Urothelium cell line (cell line): ENCODE data around the gene MB.

ENCODE experiments used
- DNase-seq: peaks from one replicate; pipeline ENCODE4 v3.0.0; 2011; ENCODE audit warnings: low spot score, mixed read lengths
- FAIRE-seq: peaks from 2 replicates; lab custom pipeline; 2011; peaks lifted over from hg19 to GRCh38; lab: Jason Lieb, UNC

MB gene

DNA sequence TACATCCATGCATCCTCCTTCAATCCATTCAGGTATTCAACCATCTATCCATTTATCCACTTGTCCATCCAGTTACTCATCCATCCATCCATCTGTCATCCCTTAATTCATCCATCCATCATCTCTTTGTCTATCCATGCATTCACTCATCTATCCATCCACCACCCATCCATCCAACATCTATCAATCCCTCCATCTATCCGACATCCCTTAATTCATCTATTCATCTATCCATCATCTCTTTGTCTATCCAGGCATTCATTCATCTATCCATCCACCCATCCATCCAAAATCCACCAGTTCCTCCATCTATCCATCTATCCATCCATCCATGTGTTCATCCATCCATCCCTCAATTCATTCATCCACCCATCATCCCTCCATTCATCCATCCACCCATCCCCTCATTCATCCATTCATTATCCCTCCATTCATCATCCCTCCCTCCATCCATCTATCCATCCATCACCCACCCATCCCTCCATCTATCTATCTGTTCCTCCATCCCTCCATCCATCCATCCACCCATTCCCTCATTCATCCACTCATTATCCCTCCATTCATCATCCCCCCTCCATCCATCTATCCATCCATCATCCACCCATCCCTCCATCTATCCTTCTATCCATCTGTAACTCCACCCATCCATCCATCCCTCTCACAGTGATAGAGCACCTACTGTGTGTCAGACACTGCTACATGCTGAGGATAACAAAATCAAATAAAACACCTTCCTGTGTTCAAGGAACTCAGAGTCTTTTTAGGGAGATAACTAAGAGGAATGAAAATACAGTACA is 1.5 kb upstream of the MB start:
- DNase-seq (no peak), FAIRE-seq (peak; percentile 81)

DNA sequence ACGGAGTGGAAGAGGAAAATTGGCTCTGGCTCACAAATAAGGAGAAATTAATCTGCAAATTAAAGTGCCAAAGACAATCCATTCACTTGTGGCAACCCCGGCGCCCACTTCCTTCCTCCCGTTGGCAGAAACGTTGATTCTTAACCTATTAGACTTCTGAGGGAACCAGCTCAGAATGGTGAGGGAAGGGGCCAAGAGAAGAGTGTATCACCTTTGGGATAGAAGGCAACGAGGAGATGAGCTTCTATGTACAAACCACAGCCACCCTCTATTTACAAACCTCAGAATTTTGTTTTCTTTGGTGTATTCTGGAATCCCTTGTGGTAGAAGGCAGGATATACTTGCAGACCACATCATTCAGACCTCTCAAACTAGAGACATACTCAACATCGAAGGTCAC is 1.1 kb downstream of the MB start:
- DNase-seq (no peak), FAIRE-seq (no peak)

GRCh38 chr22:35615156-35615555 is 2.0 kb downstream of the MB start:
- FAIRE-seq (peak; percentile 46), DNase-seq (no peak)

DNA sequence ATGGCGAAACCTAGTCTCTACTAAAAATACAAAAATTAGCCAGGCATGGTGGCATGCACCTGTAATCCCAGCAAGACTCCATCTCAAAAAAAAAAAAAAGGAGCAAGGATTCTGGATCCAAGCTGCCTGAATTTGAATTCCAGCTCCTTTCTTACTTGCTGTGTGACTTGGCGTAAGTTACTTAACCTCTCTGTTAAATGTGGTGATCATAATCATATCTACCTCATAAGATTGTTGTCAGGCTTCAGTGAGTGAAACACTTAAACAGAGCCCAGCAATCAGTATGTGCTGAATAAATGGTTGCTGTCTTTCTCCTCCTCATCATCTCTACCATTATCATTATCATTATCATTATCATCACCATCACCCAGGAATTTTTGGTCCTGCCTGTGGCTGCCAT is 2.7 kb downstream of the MB start:
- DNase-seq (no peak), FAIRE-seq (no peak)

DNA sequence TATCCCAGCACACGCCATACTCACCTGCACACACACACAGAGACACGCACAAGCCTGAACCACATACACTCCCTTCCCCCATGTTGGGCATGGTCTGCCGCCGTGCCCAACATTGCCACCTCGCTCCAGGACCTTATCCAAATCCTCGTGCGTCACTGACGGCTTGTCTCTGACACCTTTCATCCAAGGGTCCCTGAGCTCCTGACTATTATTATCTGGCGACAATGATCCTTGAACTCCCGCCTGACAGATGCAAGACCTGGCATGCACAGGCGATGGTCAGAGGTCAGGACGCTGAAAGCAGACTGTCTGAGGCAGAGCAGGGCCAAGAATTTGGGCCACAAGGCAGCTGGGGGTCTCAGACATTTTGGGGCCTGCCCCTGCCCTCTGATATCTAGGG is 4.2 kb downstream of the MB start:
- FAIRE-seq: no peak

GRCh38 chr22:35611891-35612576 is 5.1 kb downstream of the MB start:
- no peak for FAIRE-seq
- DNase-seq: no peak

More for the DNA sequence above, 4.2 kb downstream of the MB start:
- no peak for DNase-seq

GRCh38 chr22:35611200-35611890 is 5.8 kb downstream of the MB start:
- DNase-seq: no peak
- no peak for FAIRE-seq

DNA sequence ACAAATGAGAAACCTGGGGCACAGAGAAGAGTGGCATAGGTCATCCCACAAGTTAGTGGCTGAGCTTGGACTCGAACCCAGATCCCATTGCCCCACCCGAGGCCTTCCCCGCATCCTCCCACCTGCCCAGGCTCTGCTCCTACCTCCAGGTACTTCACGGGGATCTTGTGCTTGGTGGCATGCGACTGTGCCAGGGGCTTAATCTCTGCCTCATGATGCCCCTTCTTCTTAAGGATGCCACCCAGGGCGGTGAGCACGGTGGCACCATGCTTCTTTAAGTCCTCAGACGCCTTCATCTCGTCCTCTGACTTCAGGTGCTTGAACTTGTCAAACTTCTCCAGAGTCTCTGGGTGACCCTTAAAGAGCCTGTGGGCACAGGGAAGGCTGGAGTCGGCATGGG is 6.4 kb downstream of the MB start:
- no peak for DNase-seq
- no peak for FAIRE-seq

- FAIRE-seq (no peak), DNase-seq (no peak)
These were observed 7.4 kb downstream of the MB start for GRCh38 chr22:35609761-35610160.

DNA sequence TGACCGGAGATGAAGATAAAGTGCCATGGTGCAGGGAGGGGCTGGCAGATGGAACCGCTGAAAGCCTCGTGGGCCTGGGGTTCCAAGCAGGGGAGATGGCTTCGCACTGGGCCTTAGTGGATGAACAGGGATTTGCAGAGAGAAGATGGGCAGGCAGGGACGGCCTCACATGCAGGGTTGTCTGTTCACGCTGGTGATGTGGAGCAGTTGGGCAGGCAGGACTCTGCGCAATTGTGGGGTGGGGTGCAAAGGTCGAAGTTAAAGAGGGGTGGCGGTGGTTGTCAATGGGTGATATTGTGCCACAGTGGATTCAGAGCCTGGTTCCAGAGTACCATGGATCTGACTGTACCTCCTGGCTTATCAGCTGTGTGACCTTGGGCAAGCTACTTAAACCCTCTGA is 7.9 kb downstream of the MB start:
- no peak for DNase-seq
- FAIRE-seq: no peak

DNA sequence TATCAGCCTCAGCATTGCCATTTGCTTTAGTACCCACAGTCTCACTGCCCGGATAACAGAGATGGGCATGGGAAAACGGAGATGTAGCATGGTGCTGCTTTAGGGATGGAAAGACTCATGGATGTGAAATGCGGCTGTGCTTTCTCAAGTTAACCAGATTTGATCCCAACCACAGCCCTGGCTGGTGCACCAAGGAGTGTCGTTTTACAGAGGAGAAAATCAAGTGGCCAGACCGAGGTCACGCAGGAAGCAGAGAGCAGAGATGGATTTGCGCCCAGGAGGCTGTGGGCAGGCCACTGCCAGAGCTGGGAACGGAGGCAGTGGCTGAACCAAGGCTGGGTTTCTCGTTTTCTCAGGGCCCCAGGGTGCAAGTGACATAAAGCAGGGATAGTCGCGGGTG is 9.0 kb downstream of the MB start:
- no peak for DNase-seq
- FAIRE-seq: no peak

GRCh38 chr22:35606916-35607315 is 10.2 kb downstream of the MB start:
- DNase-seq (no peak), FAIRE-seq (no peak)

- DNase-seq: no peak
- peak; percentile 27 for FAIRE-seq
These were observed 11.2 kb downstream of the MB start for GRCh38 chr22:35605851-35606481.

DNA sequence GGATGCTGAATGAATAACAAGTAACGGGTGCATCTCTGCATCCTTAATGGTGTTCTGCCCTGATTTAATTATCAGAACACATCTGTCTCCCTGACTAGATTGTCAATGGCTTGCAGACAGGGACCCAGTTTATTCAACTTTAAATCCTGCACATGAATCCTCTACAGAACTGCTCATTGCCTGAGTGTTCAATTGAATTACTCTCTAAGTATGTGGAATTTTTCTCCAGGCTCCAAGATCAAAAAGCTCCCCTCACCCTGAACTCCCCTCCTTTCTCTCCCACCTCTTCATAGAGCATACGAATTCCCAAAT is 11.8 kb downstream of the MB start:
- FAIRE-seq (no peak), DNase-seq (no peak)

DNA sequence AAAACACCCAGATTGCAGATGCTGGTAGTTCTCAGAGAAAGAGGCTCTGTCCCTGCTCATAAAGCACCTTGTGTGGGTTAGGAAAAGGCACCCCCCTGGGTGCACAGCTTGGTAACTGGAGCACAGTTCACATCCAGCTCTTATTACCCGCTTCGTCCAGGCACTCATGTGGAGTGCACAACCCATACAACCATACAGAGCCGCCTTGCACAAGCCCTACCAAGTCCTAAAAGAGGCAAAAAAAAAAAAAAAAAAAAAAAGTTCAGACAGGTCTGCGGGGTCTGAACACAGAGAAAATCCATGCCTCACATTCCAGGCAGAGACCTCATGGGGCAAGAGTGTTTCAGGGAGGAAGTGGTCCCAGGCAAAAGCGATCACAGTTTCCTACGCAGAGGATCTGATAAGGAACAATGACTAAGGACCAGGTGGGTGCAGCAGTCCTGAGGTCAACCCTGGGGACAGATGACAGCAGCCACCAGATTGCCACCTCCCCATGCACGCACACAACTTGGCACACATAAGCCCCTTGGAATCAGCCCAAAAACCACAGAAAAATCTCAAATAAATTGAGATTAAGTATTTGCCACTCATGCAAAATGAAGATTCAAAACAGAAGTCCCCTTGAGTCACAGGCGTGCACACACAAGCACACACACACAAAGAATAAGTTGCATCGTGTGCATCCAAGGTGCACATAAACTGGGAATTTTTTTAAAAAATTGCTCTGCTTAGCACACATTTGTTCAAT is 12.3 kb downstream of the MB start:
- FAIRE-seq (no peak), DNase-seq (peak; percentile 55)

GRCh38 chr22:35601743-35602615 is 15.2 kb downstream of the MB start:
- FAIRE-seq (no peak), DNase-seq (peak; percentile 50)

- peak; percentile 98 for FAIRE-seq
- DNase-seq: no peak
These were observed 16.0 kb downstream of the MB start for GRCh38 chr22:35601013-35601580.

DNA sequence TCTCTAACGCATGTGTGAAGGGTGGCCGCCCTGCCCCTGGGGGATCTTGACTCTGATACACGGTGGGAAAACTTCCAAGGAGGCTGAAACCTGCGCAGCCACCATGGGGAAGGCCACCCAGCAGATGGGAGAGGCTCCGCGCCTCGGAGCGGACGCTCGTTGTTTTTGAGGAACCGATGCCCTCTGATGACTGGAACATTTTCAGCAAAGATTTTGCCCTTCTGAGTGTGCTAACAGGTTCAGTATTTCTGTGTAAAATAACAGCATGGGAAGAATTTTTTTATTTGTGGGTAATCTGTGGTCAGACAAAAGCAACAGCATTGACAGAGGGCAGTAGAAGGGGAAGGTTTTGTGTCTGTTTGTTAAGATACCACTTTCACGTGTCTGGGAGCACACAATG is 16.7 kb downstream of the MB start:
- FAIRE-seq (no peak), DNase-seq (no peak)

- DNase-seq: no peak
- no peak for FAIRE-seq
These were observed 17.8 kb downstream of the MB start for GRCh38 chr22:35599364-35599763.

DNA sequence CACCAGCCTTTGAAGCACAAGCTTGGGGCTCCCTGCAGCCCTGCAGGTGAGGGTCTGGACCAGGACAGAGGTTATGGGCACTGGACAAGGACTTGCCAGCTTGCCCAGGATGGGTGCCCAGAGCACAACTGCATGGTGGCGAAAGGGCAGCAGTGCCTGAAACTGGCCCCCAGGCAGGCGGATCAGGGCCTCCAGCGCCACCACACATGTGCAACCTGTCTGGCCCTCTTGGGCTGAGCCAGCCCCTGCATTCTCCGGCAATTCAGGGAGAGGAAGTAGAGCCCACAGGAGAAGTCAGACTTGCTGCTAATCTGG is 18.8 kb downstream of the MB start:
- DNase-seq (no peak), FAIRE-seq (no peak)
